ENCODE data around the gene FRYL. TPM values are rescaled to one million over a fixed set of nuclear protein-coding genes. Genes with fewer than 3 reads are reported as not detected.

FRYL gene
- total RNA-seq, 1 donor = 44.0 TPM

DNA sequence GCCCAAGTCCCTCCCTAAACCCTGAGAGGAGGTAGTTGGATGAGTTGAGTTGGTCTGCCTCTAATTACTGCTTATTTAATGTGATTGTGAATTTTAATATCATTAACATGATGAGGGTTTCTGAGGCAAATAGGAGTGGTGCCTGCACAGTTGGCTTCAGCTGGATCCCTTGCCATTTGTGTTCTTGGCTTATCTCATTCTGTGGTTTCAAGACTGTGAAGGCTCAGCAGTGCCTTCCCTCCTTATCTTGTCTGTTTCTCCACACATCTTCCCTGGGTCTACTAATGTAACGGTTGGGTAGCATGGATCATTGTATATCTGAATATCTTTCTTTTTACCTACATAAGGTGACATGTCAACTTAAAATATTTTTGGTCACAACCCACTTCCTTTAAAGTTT lies 298.5 kb downstream of the FRYL start:
- no peak for DNase-seq (ENCODE audit: low read depth)
- TF ChIP-seq, protein P1, sequence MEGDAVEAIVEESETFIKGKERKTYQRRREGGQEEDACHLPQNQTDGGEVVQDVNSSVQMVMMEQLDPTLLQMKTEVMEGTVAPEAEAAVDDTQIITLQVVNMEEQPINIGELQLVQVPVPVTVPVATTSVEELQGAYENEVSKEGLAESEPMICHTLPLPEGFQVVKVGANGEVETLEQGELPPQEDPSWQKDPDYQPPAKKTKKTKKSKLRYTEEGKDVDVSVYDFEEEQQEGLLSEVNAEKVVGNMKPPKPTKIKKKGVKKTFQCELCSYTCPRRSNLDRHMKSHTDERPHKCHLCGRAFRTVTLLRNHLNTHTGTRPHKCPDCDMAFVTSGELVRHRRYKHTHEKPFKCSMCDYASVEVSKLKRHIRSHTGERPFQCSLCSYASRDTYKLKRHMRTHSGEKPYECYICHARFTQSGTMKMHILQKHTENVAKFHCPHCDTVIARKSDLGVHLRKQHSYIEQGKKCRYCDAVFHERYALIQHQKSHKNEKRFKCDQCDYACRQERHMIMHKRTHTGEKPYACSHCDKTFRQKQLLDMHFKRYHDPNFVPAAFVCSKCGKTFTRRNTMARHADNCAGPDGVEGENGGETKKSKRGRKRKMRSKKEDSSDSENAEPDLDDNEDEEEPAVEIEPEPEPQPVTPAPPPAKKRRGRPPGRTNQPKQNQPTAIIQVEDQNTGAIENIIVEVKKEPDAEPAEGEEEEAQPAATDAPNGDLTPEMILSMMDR (IDR thresholded peaks at IDR 0.05; ENCODE audit: insufficient read depth, low read depth, low read length) = no peak

GRCh38 chr4:48478273-48478672 lies 301.8 kb downstream of the FRYL start:
- DNase-seq (ENCODE audit: low read depth) = no peak
- TF ChIP-seq, protein P1 (IDR thresholded peaks at IDR 0.05; ENCODE audit: insufficient read depth, low read depth, low read length) = no peak
- H3K4me3 ChIP-seq (ENCODE audit: low read depth, low read length) = no peak overlapping the region

More for the DNA sequence above, 298.5 kb downstream of the FRYL start:
- H3K4me3 ChIP-seq (ENCODE audit: low read depth, low read length) = no peak overlapping the region

- no peak overlapping the region for H3K4me3 ChIP-seq (ENCODE audit: low read depth, low read length)
- no peak for DNase-seq (ENCODE audit: low read depth)
- TF ChIP-seq, protein P1 (IDR thresholded peaks at IDR 0.05; ENCODE audit: insufficient read depth, low read depth, low read length) = no peak
Measured at GRCh38 chr4:48475770-48476169, 304.3 kb downstream of the FRYL start.

DNA sequence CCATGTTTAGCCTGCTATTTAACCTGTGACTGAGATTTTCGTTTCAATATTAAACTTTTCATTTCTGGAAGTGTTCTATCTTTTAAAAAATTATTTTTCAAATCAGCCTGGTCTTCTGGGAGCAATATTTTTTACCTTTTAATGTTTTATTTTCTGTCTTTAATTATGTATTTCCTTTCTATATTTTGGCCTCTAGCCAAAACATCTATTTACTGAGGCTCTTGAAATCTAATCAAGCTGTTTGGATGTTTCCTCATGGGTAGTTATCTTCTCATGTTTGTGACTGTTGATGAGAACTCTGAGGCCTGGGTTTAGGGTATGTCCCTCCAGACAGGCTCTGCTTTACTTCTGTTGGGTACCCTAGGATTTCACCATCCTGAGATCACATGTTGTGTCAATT lies 307.3 kb downstream of the FRYL start:
- TF ChIP-seq, protein P1 (IDR thresholded peaks at IDR 0.05; ENCODE audit: insufficient read depth, low read depth, low read length) = no peak
- H3K4me3 ChIP-seq (ENCODE audit: low read depth, low read length) = no peak overlapping the region
- no peak for DNase-seq (ENCODE audit: low read depth)

- TF ChIP-seq, protein P1 (IDR thresholded peaks at IDR 0.05; ENCODE audit: insufficient read depth, low read depth, low read length) = no peak
- DNase-seq (ENCODE audit: low read depth) = no peak
- H3K4me3 ChIP-seq (ENCODE audit: low read depth, low read length) = no peak overlapping the region
Measured at GRCh38 chr4:48470570-48470969, 309.5 kb downstream of the FRYL start.

DNA sequence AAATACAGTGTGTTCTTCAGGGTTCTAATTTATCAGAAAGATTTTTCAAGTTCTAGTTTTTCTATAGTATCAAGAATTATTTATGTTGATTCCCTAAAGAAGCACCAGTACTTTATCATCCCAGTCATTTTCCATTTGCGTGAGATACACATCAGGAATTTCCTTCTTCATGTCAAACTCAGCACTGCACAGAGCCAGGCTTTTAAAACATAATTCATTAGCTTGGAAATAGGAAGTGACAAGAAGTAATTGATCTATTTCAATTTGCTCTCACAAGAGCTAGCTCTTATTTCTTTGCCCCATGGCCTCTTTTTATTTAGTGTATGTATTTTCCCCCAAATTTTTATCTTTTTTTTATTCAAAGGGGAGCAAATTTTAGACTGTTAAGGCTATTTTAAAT lies 309.9 kb downstream of the FRYL start:
- no peak overlapping the region for H3K4me3 ChIP-seq (ENCODE audit: low read depth, low read length)
- TF ChIP-seq, protein P1 (IDR thresholded peaks at IDR 0.05; ENCODE audit: insufficient read depth, low read depth, low read length) = no peak
- DNase-seq (ENCODE audit: low read depth) = no peak

GRCh38 chr4:48467891-48468290 lies 312.2 kb downstream of the FRYL start:
- DNase-seq (ENCODE audit: low read depth) = no peak
- TF ChIP-seq, protein P1 (IDR thresholded peaks at IDR 0.05; ENCODE audit: insufficient read depth, low read depth, low read length) = no peak
- no peak overlapping the region for H3K4me3 ChIP-seq (ENCODE audit: low read depth, low read length)
